RWPE2 (cell line): ENCODE measurements around the gene HDAC6.

Experiments used
- ATAC-seq: fragments of 200-7000 bp; cut with Tn5 transposase; 3 replicates; pipeline ENCODE4 v1.9.1; 2021; ENCODE audit warnings: low read depth
- DNase-seq: peaks from one replicate; pipeline ENCODE4 v3.0.0-alpha.2; 2020; ENCODE audit warnings: low spot score
- H3K27ac ChIP-seq: fragments of 450-650 bp; 2 replicates; pipeline ENCODE4 v1.5.1; 2017; ENCODE audit warnings: mild to moderate bottlenecking; ENCODE audit not compliant: poor library complexity, severe bottlenecking
- H3K27me3 ChIP-seq: fragments of 250-450 bp; sonication (Bioruptor Pico); 2 replicates; pipeline ENCODE4 v1.5.1; 2021; ENCODE audit warnings: mild to moderate bottlenecking, moderate library complexity; ENCODE audit not compliant: insufficient read depth, poor library complexity, severe bottlenecking
- H3K36me3 ChIP-seq: fragments of 250-450 bp; sonication (Bioruptor Pico); 2 replicates; pipeline ENCODE4 v1.5.1; 2020; ENCODE audit warnings: low read depth, mild to moderate bottlenecking, moderate library complexity
- H3K4me1 ChIP-seq: fragments of 250-450 bp; sonication (Bioruptor Pico); 2 replicates; pipeline ENCODE4 v1.5.1; 2021; ENCODE audit warnings: mild to moderate bottlenecking, moderate library complexity; ENCODE audit not compliant: insufficient read depth, poor library complexity, severe bottlenecking
- H3K4me3 ChIP-seq: fragments of 250-450 bp; sonication (Bioruptor Pico); 2 replicates; pipeline ENCODE4 v1.5.1; 2021; ENCODE audit warnings: mild to moderate bottlenecking, moderate library complexity; ENCODE audit not compliant: severe bottlenecking
- H3K9me3 ChIP-seq: fragments of 250-450 bp; sonication (Bioruptor Pico); 2 replicates; pipeline ENCODE4 v1.5.1; 2021; ENCODE audit warnings: mild to moderate bottlenecking, moderate library complexity; ENCODE audit not compliant: severe bottlenecking
- CTCF ChIP-seq: fragments of 450-650 bp; IDR thresholded peaks from one replicate; pipeline ENCODE4 v1.5.1; 2017; ENCODE audit warnings: mild to moderate bottlenecking, moderate library complexity; ENCODE audit not compliant: poor library complexity, severe bottlenecking

Gene HDAC6

GRCh38 chrX:48792219-48792618, 9.6 kb upstream of the HDAC6 start:
- no peaks in the 10 kb centered on the region for H3K9me3 ChIP-seq
- no peak overlapping the region for H3K27ac ChIP-seq
- DNase-seq (no peak), ATAC-seq (no peak)
- TF ChIP-seq CTCF: no peak
- no peaks in the 10 kb centered on the region for H3K27me3 ChIP-seq
- peaks cover 10% of the 10 kb centered on the region for H3K4me1 ChIP-seq
- H3K36me3 ChIP-seq: no peaks in the 10 kb centered on the region
- H3K4me3 ChIP-seq: no peak overlapping the region

GRCh38 chrX:48793935-48794334, 7.9 kb upstream of the HDAC6 start:
- DNase-seq: no peak
- Histone ChIP-seq H3K27me3 (no peaks in the 10 kb centered on the region), H3K9me3 (no peaks in the 10 kb centered on the region), H3K27ac (no peak overlapping the region), H3K36me3 (no peaks in the 10 kb centered on the region), H3K4me1 (peaks cover 10% of the 10 kb centered on the region), H3K4me3 (no peak overlapping the region)
- TF ChIP-seq CTCF: no peak
- ATAC-seq: no peak

GRCh38 chrX:48794340-48794910, 7.4 kb upstream of the HDAC6 start:
- H3K27ac ChIP-seq: no peak overlapping the region
- H3K36me3 ChIP-seq: no peaks in the 10 kb centered on the region
- H3K9me3 ChIP-seq: no peaks in the 10 kb centered on the region
- no peak for DNase-seq
- H3K4me1 ChIP-seq: peaks cover 10% of the 10 kb centered on the region
- TF ChIP-seq CTCF: no peak
- ATAC-seq: no peak
- H3K4me3 ChIP-seq: no peak overlapping the region
- no peaks in the 10 kb centered on the region for H3K27me3 ChIP-seq

- Histone ChIP-seq H3K4me1 (peaks cover 10% of the 10 kb centered on the region), H3K36me3 (no peaks in the 10 kb centered on the region), H3K4me3 (no peak overlapping the region), H3K27ac (peak overlapping the region; percentile 14), H3K9me3 (no peaks in the 10 kb centered on the region), H3K27me3 (no peaks in the 10 kb centered on the region)
- ATAC-seq: peak; percentile 89
- DNase-seq: no peak
- no peak for TF ChIP-seq CTCF
These were observed 6.9 kb upstream of the HDAC6 start for GRCh38 chrX:48794911-48795515.

GRCh38 chrX:48798318-48798717, 3.5 kb upstream of the HDAC6 start:
- Histone ChIP-seq H3K27me3 (no peaks in the 10 kb centered on the region), H3K4me3 (no peak overlapping the region), H3K36me3 (peaks cover 3% of the 10 kb centered on the region; the same call in 1 of the 2 replicates), H3K9me3 (no peaks in the 10 kb centered on the region), H3K27ac (no peak overlapping the region), H3K4me1 (peaks cover 10% of the 10 kb centered on the region)
- ATAC-seq (no peak), DNase-seq (no peak)
- TF ChIP-seq CTCF: no peak
